H1 (cell line): Measurements from ENCODE around the gene FRS2. TPM values are rescaled to one million over a fixed set of nuclear protein-coding genes. Genes with fewer than 3 reads are reported as not detected.

Source experiments
- CTCF ChIA-PET: fragments of 300-600 bp; sonication (Branson Sonifier 250); formaldehyde crosslinking; loops from one replicate; lab custom pipeline; 2021; ENCODE audit not compliant: partially characterized antibody; lab: Charles Lee
- POLR2A ChIA-PET: fragments of 300-600 bp; sonication (Branson Sonifier 250); formaldehyde crosslinking; loops from one replicate; lab custom pipeline; 2021; ENCODE audit warnings: inconsistent platforms; ENCODE audit not compliant: partially characterized antibody; lab: Charles Lee
- DNase-seq, 2 experiments: peaks; one replicate each; pipeline versions ENCODE4 v3.0.0 to v3.0.0-alpha.2; 2010 to 2022; ENCODE audit warnings: low spot score in 2 of 2, low read depth in 1 of 2, mixed read lengths in 1 of 2
- FAIRE-seq: peaks from 2 replicates; lab custom pipeline; 2011; peaks lifted over from hg19 to GRCh38; lab: Jason Lieb, UNC
- H2AFZ ChIP-seq: 2 replicates; pipeline ENCODE4 v1.8.1; 2012; ENCODE audit warnings: low read length, inconsistent platforms
- H2AK5ac ChIP-seq: 2 replicates; pipeline ENCODE4 v1.6.1; 2013; ENCODE audit warnings: low read depth, low read length
- H2BK120ac ChIP-seq: replicated peaks from 2 replicates; pipeline ENCODE3; 2013; ENCODE audit warnings: low read depth, low read length, inconsistent platforms
- H2BK12ac ChIP-seq: 2 replicates; pipeline ENCODE4 v1.6.1; 2013; ENCODE audit warnings: low read depth, low read length
- H2BK15ac ChIP-seq: 2 replicates; pipeline ENCODE4 v1.6.1; 2013; ENCODE audit warnings: low read length
- H2BK20ac ChIP-seq: 2 replicates; pipeline ENCODE4 v1.6.1; 2013; ENCODE audit warnings: low read length
- H2BK5ac ChIP-seq: 2 replicates; pipeline ENCODE4 v1.6.1; 2013; ENCODE audit warnings: low read depth, low read length
- H3K14ac ChIP-seq: 2 replicates; pipeline ENCODE4 v1.6.1; 2013; ENCODE audit warnings: inconsistent platforms; ENCODE audit not compliant: insufficient read length
- H3K18ac ChIP-seq: 2 replicates; pipeline ENCODE4 v1.6.1; 2013; ENCODE audit warnings: low read length; ENCODE audit errors: extremely low read depth
- H3K23ac ChIP-seq: 2 replicates; pipeline ENCODE4 v1.6.1; 2013; ENCODE audit warnings: inconsistent platforms; ENCODE audit not compliant: insufficient read length
- H3K23me2 ChIP-seq: 2 replicates; pipeline ENCODE4 v1.6.1; 2013; ENCODE audit warnings: low read depth, low read length
- H3K27ac ChIP-seq: 2 replicates; pipeline ENCODE4 v1.6.1; 2011; ENCODE audit warnings: low read depth, low read length, inconsistent platforms
- H3K27me3 ChIP-seq, 4 experiments: replicated peaks in 1 of 4; 1 replicate in 1 of 4; 2 replicates in 3 of 4; pipeline versions ENCODE4 v1.6.1 to v1.8.1; 2011 to 2013; ENCODE audit warnings: low read length in 3 of 4, mild to moderate bottlenecking in 3 of 4, inconsistent platforms in 2 of 4, mixed read lengths in 2 of 4, moderate library complexity in 1 of 4; ENCODE audit not compliant: control insufficient read depth in 3 of 4, insufficient read depth in 3 of 4; ENCODE audit errors: extremely low read depth in 1 of 4
- H3K36me3 ChIP-seq, 4 experiments: 2 replicates each; pipeline versions ENCODE4 v1.6.1 to v1.8.1; 2011 to 2013; ENCODE audit warnings: mild to moderate bottlenecking in 4 of 4, low read length in 3 of 4, moderate library complexity in 2 of 4, control low read depth in 1 of 4, inconsistent platforms in 1 of 4; ENCODE audit not compliant: insufficient read depth in 4 of 4, control insufficient read depth in 2 of 4
- H3K4ac ChIP-seq: replicated peaks from 2 replicates; pipeline ENCODE3; 2013; ENCODE audit warnings: low read length, low read depth, mixed read lengths, inconsistent platforms; ENCODE audit not compliant: insufficient read length
- H3K4me1 ChIP-seq, 4 experiments: replicated peaks in 1 of 4; 1 replicate in 1 of 4; 2 replicates in 3 of 4; pipeline versions ENCODE4 v1.6.1 to v1.8.1; 2011 to 2013; ENCODE audit warnings: low read length in 3 of 4, inconsistent platforms in 2 of 4, mixed read lengths in 1 of 4; ENCODE audit not compliant: insufficient read depth in 4 of 4, control insufficient read depth in 3 of 4
- H3K4me2 ChIP-seq, 2 experiments: 2 replicates each; pipeline versions ENCODE4 v1.6.1 to v1.8.1; 2011 to 2013; ENCODE audit warnings: low read depth in 2 of 2, low read length in 2 of 2, control low read depth in 1 of 2, inconsistent platforms in 1 of 2, mild to moderate bottlenecking in 1 of 2; ENCODE audit not compliant: insufficient read depth in 1 of 2
- H3K4me3 ChIP-seq, 4 experiments: fragments of 200-600, 300-600 bp in 1 of 4; sonication (generic), shearing (Covaris generic), sonication (Bioruptor Twin) in 1 of 4; 2 replicates each; pipeline versions ENCODE4 v1.5.1 to v1.8.1; 2011 to 2016; ENCODE audit warnings: low read length in 4 of 4, low read depth in 3 of 4, control low read depth in 2 of 4, inconsistent platforms in 2 of 4, mild to moderate bottlenecking in 2 of 4, mixed read lengths in 1 of 4, moderate library complexity in 1 of 4; ENCODE audit not compliant: insufficient read depth in 2 of 4; ENCODE audit errors: extremely low read depth in 1 of 4
- H3K56ac ChIP-seq: replicated peaks from 2 replicates; pipeline ENCODE3; 2013; ENCODE audit warnings: low read depth, mild to moderate bottlenecking, mixed read lengths, low read length, inconsistent platforms; ENCODE audit not compliant: insufficient read length
- H3K79me1 ChIP-seq: 2 replicates; pipeline ENCODE4 v1.6.1; 2013; ENCODE audit warnings: low read depth, low read length, control low read depth
- H3K79me2 ChIP-seq, 2 experiments: 2 replicates each; pipeline versions ENCODE4 v1.6.1 to v1.8.1; 2012 to 2013; ENCODE audit warnings: low read length in 2 of 2, mild to moderate bottlenecking in 2 of 2, inconsistent platforms in 1 of 2; ENCODE audit not compliant: insufficient read depth in 2 of 2, control insufficient read depth in 1 of 2
- H3K9ac ChIP-seq, 4 experiments: replicated peaks in 1 of 4; 1 replicate in 1 of 4; 2 replicates in 3 of 4; pipeline versions ENCODE4 v1.6.1 to v1.8.1; 2011 to 2013; ENCODE audit warnings: low read depth in 3 of 4, low read length in 3 of 4, control low read depth in 2 of 4, mild to moderate bottlenecking in 2 of 4, moderate library complexity in 2 of 4, inconsistent platforms in 1 of 4; ENCODE audit errors: extremely low read depth in 1 of 4
- H3K9me3 ChIP-seq, 2 experiments: 2 replicates each; pipeline versions ENCODE4 v1.6.1 to v1.8.1; 2012 to 2013; ENCODE audit warnings: mild to moderate bottlenecking in 2 of 2, moderate library complexity in 2 of 2, control low read depth in 1 of 2, inconsistent platforms in 1 of 2, low read depth in 1 of 2, low read length in 1 of 2, mixed read lengths in 1 of 2; ENCODE audit not compliant: insufficient read depth in 2 of 2
- H4K20me1 ChIP-seq, 2 experiments: replicated peaks in 1 of 2; 2 replicates each; pipeline versions ENCODE3 to v1.8.1; 2011 to 2013; ENCODE audit warnings: inconsistent platforms in 2 of 2, low read length in 2 of 2, mild to moderate bottlenecking in 1 of 2; ENCODE audit not compliant: insufficient read depth in 2 of 2, control insufficient read depth in 1 of 2
- H4K5ac ChIP-seq: 2 replicates; pipeline ENCODE4 v1.6.1; 2013; ENCODE audit warnings: low read length, low read depth, mixed read lengths, inconsistent platforms; ENCODE audit not compliant: insufficient read length
- H4K8ac ChIP-seq: 2 replicates; pipeline ENCODE4 v1.8.0; 2013; ENCODE audit warnings: mild to moderate bottlenecking, moderate library complexity, low read length, inconsistent platforms; ENCODE audit not compliant: insufficient read depth; ENCODE audit errors: extremely low read depth
- H4K91ac ChIP-seq: replicated peaks from 2 replicates; pipeline ENCODE3; 2013; ENCODE audit warnings: low read length, mixed read lengths, inconsistent platforms; ENCODE audit not compliant: insufficient read length
- BACH1 ChIP-seq: IDR thresholded peaks from 2 replicates; pipeline ENCODE4 v1.6.1; 2012; ENCODE audit warnings: low read length, improper control_type of control experiment
- JUN ChIP-seq: IDR thresholded peaks from 2 replicates; pipeline ENCODE4 v1.6.1; 2011; ENCODE audit warnings: low read depth, mild to moderate bottlenecking, improper control_type of control experiment, low read length
- MAX ChIP-seq: IDR thresholded peaks from 2 replicates; pipeline ENCODE4 v1.6.1; 2012; ENCODE audit warnings: inconsistent platforms
- POLR2AphosphoS5 ChIP-seq: IDR thresholded peaks from 2 replicates; pipeline ENCODE4 v1.6.1; 2011; ENCODE audit warnings: low read depth, low read length
- SP1 ChIP-seq: IDR thresholded peaks from 2 replicates; pipeline ENCODE4 v1.6.1; 2011; ENCODE audit warnings: low read depth, low read length
- WGBS, 2 experiments: shearing (Covaris generic) in 1 of 2; methylation state at CpG; one replicate each; pipeline versions ENCODE4 v1.1.6 to v1.1.7; 2013 to 2015; ENCODE audit warnings: low lambda C conversion rate in 2 of 2, mixed read lengths in 2 of 2, inconsistent platforms in 1 of 2, low coverage in 1 of 2, missing lambda C conversion rate in 1 of 2; ENCODE audit not compliant: insufficient replicate concordance in 2 of 2, insufficient coverage in 1 of 2, insufficient read length in 1 of 2; ENCODE audit errors: extremely low coverage in 1 of 2, missing lambda C conversion rate in 1 of 2; 5-methylcytosine and 5-hydroxymethylcytosine counted together
- polyA plus RNA-seq, 7 experiments: library from polyadenylated mRNA; depleted of rRNA in 3 of 7; stranded (reverse) in 5 of 7; unstranded in 2 of 7; fragments of >200 nt in 5 of 7; fragments of 200-250 nt in 2 of 7; gene quantifications; 1 replicate in 5 of 7; 2 replicates in 1 of 7; 4 replicates in 1 of 7; pipeline versions ENCODE4 v1.2.1 to v1.2.3, GENCODE V29; 2011 to 2013; ENCODE audit warnings: missing spikeins in 2 of 7, mixed read lengths in 2 of 7
- total RNA-seq: library from RNA; stranded (reverse); fragmentation: NEBNext Ultra II Directional; extraction: Animal tissue kit (Norgen Biotek cat#: 25700); gene quantifications from 2 replicates; pipeline ENCODE4 v1.2.1, GENCODE V29; 2021

The FRS2 gene
- total and polyA plus RNA-seq, 2 of the 8 experiments (the other 6 are each of a cell fraction or from before 2014, with no cell fraction given) = 10.3 to 35.8 TPM

- no peak overlapping the region for H3K18ac ChIP-seq
- no peak overlapping the region for H3K56ac ChIP-seq
- no peak overlapping the region for H3K4me2 ChIP-seq
- no peak for TF ChIP-seq MAX
- no peak for TF ChIP-seq BACH1
- TF ChIP-seq SP1 = no peak
- no peak for TF ChIP-seq JUN
- no peak for TF ChIP-seq POLR2AphosphoS5
- H3K27me3 ChIP-seq = no peaks in the 10 kb centered on the region
- no peak overlapping the region for H4K5ac ChIP-seq
- no peak overlapping the region for H3K27ac ChIP-seq
- H3K23me2 ChIP-seq = no peaks in the 10 kb centered on the region
- H3K79me1 ChIP-seq = no peaks in the 10 kb centered on the region
- no peak overlapping the region for H2BK120ac ChIP-seq
- no peak overlapping the region for H2AFZ ChIP-seq
- ChIA-PET POLR2A (interaction anchor here (0.6 to 4.6 kb wide), 5 partner anchors 8 to 370 kb away, joined by 4 to 27 read pairs (median 6); partner anchors contain the start of gene CCT2), CTCF (interaction anchor here (0.7 to 1.1 kb wide), 4 partner anchors 9 to 170 kb away, joined by 3 to 4 read pairs (median 4); no protein-coding TSS in a partner anchor)
- H2BK20ac ChIP-seq = no peak overlapping the region
- H3K4me1 ChIP-seq = no peaks in the 10 kb centered on the region
- H3K23ac ChIP-seq = no peak overlapping the region
- no peak overlapping the region for H2BK12ac ChIP-seq
- no peaks in the 10 kb centered on the region for H3K79me2 ChIP-seq
- H4K91ac ChIP-seq = no peak overlapping the region
- H3K4ac ChIP-seq = no peak overlapping the region
- peaks cover 17 to 59% (median 40%) of the 10 kb centered on the region in 4 experiments for H3K36me3 ChIP-seq
- H3K9me3 ChIP-seq = no peaks in the 10 kb centered on the region
- H2BK15ac ChIP-seq = no peak overlapping the region
- 97% methylated on average over 6 of the region's 6 CpGs; no CpG with 5 or more reads in 1 of the 2 experiments for WGBS, 2 experiments
- H3K14ac ChIP-seq = no peak overlapping the region
- no peaks in the 10 kb centered on the region for H4K20me1 ChIP-seq
- FAIRE-seq (no peak), DNase-seq (no peak)
- no peak overlapping the region for H2AK5ac ChIP-seq
- no peak overlapping the region for H3K9ac ChIP-seq
- H2BK5ac ChIP-seq = no peak overlapping the region
- no peak overlapping the region for H4K8ac ChIP-seq
- no peak overlapping the region for H3K4me3 ChIP-seq
Observed at GRCh38 chr12:69601962-69602685, 131.9 kb downstream of the FRS2 start.
